ENCODE results near the gene RTL10.
"Not testable (repeated sequence)": the region's sequence is repeated elsewhere in the genome, so short reads cannot be mapped to it uniquely, and the experiment has no call there.

Gene RTL10

DNA sequence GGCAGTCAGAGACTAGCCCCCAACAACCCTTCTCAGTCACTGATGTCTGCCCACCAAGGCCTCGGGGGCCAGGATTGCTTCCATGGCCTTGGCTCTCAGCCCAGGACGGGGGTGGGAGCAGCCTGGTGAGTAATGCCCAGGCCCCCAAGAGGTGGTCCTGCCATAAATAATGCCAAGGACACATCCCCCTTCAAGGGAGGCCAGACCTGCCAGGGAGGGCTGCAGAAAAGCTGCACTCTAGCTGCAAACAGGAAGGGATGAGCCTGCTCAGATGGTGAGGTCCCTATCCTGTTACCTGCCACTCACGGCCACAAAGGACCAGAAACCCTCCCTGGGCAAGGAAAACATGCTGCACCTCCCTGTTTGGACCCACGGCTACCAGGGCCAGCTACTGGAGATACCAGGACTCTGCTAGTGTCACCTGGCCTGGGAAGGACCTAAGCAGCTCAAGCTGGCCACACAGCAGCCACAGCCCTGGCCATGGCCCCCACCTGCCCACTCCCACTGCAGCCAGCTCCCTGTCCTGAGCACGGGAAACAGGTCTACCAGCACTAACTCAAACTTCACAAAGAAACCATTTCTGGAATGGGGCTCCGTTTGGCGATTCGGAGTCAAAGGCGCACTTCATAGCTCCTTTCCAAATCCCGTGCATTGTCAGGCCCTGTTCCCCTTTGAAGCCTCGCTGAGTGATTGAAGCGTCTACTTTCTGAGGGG is 12.1 kb downstream of the RTL10 start:
- no peak for DNase-seq

- no peak for DNase-seq
These were observed 12.9 kb downstream of the RTL10 start for GRCh38 chr22:19841641-19842392.

GRCh38 chr22:19840955-19841640 is 13.6 kb downstream of the RTL10 start:
- no peak for DNase-seq

- DNase-seq, result no peak
These were observed 14.6 kb downstream of the RTL10 start for GRCh38 chr22:19840059-19840458.

DNA sequence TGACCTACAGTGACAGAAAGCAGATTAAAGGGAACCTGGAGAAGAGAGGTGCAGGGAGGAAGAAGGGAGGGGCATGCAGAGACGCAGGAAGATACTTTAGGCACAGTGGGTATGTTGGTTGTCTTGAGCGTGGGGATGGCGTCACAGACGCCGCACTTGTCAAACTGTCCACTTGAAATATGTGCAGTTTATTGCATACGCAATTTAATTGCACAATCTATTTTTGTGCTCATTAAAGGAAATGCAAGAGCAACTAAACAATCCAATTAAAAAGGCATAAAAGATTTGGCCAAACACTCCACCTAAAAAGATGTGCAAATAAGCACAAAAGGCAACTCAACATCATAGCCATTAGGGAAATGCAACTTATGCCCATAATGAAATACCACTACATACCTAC is 16.8 kb downstream of the RTL10 start:
- DNase-seq, result no peak

GRCh38 chr22:19836512-19836911 is 18.2 kb downstream of the RTL10 start:
- no peak for DNase-seq

DNA sequence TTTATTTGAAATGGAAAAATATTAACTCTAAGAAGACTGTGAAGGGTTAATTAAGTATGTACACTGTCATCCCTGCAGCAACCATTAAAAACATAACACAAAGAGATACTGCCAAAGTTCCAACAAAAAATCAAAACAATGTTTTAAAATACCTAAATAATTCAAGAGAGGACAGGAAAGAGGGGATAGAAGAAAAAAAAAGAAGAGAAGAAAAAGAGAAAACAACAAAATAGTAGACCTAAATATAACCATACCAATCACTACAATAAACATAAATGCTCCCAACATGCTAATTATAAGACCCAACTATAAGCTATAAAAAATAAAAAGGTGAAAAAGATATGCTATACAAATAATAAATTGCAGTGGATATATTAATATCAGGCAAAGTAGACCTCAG is 20.1 kb downstream of the RTL10 start:
- no peak for DNase-seq

DNA sequence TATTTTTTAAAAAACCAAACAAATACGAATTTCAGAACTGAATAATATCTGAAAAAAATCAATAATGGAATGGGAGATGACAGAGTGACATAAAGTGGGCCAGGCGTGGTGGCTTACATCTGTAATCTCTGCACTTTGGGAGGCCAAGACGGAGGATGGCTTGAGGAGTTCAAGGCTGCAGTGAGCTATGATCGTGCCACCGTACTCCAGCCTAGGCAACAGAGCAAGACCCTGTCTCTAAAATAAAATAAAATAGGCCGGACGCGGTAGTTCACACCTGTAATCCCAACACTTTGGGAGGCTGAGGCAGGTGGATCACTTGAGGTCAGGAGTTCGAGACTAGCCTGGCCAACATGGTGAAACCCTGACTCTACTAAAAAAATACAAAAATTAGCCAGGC is 21.3 kb downstream of the RTL10 start:
- DNase-seq, result not testable (repeated sequence)

- no peak for DNase-seq
These were observed 22.1 kb downstream of the RTL10 start for GRCh38 chr22:19832476-19833108.

GRCh38 chr22:19831979-19832378 is 22.7 kb downstream of the RTL10 start:
- DNase-seq, result not testable (repeated sequence)

DNA sequence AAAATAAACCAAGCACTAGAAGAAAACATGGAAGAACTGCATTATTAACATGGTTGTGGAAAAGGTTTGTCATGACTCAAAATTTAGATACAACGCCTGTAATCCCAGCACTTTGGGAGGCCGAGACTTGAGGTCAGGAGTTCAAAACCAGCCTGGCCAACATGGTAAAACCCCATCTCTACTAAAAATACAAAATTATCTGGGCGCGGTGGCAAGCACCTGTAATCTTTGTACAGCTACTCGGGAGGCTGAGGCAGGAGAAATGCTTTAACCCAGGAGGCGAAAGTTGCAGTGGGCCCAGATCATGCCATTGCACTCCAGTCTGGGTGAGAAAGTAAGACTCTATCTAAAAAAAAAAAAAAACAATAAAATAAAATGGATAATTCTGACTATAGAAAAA is 23.7 kb downstream of the RTL10 start:
- DNase-seq, result no peak

DNA sequence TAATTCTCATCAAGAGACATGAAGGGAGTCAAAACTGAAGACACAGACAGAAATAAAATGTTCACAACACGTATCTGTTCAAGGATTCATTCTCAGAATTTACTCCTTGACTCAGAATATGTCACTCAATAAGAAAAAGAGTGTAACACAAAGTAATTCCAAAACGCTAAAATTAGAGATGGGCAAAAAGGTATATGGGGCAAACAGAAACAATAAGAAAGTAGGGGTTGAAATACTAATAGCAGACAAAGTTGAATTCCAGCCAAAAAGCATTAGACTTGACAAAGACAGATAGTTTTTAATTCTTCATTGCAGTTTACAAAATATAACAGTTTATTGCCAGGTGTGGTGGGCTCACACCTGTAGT is 26.7 kb downstream of the RTL10 start:
- DNase-seq, result no peak

- DNase-seq, result no peak
These were observed 27.2 kb downstream of the RTL10 start for GRCh38 chr22:19827341-19828034.

- no peak for DNase-seq
These were observed 28.1 kb downstream of the RTL10 start for GRCh38 chr22:19826619-19826950.

DNA sequence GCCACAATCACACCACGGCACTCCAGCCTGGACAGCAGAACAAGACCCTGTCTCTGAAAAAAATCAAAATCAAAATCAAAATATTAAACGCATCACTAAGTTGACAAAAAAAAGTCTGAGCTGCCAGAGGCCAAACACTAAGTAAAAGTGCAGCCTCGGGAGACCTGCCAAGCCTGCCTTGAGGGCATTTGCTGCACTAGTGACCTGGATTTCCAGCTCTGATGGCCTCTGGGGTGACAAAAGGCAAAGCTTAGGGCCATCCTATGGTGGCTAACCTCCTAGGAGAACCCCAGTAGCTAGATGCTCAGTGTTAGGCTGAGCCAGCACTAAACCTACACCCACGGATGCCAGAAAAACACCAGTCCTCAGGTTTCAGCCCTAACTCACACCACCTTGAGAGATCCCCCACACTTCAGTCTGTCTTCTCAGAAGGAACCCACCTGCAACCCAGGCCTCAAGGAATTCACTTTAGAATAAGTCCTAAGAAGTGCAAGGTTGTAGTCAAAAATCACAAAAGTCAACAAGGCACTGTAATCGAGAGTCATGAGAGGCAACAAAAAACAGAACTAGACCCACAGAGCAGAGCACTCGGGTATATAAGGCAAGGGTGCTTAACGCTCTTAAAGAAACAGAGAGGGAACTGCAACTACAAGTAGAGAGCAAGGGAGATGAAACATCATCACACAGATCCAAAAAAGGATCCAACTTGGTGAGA is 28.6 kb downstream of the RTL10 start:
- no peak for DNase-seq

DNA sequence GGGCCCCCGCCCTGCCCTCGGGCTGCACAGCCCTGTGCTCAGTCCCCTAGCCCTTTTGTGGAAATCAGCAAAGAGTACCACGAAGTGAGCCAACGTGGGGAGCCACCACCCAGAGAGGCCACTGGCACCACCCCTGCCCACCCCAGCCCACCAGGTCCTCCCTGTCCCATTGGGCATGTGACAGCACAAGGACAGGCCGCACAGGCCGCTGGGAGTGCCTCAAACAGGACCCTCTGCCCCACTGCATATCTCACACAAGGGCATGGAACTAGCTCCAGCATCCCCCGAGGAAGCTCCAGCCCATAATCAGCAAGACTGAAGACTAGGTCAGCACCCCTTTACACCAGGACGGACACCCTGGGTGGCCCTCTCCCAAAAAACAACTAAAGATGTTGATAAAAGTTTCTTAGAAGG is 29.7 kb downstream of the RTL10 start:
- DNase-seq, result no peak

- no peak for DNase-seq
These were observed 30.3 kb downstream of the RTL10 start for GRCh38 chr22:19824212-19824925.

DNA sequence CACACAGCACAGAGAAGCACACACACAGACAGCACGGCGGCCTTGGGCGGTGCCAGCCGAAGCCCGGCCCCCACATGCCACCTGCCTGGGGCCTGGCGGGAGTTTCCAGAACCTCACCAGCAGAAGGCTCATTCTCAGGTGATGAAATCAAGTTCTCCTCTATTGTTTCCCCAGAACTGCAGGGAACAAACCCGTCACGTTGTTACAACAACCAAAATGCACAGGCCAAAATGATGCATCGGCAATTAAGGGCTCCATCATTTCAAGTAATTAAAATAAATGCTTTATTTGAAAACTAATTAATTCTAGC is 30.8 kb downstream of the RTL10 start:
- DNase-seq, result no peak

GRCh38 chr22:19823191-19823901 is 31.3 kb downstream of the RTL10 start:
- no peak for DNase-seq

DNA sequence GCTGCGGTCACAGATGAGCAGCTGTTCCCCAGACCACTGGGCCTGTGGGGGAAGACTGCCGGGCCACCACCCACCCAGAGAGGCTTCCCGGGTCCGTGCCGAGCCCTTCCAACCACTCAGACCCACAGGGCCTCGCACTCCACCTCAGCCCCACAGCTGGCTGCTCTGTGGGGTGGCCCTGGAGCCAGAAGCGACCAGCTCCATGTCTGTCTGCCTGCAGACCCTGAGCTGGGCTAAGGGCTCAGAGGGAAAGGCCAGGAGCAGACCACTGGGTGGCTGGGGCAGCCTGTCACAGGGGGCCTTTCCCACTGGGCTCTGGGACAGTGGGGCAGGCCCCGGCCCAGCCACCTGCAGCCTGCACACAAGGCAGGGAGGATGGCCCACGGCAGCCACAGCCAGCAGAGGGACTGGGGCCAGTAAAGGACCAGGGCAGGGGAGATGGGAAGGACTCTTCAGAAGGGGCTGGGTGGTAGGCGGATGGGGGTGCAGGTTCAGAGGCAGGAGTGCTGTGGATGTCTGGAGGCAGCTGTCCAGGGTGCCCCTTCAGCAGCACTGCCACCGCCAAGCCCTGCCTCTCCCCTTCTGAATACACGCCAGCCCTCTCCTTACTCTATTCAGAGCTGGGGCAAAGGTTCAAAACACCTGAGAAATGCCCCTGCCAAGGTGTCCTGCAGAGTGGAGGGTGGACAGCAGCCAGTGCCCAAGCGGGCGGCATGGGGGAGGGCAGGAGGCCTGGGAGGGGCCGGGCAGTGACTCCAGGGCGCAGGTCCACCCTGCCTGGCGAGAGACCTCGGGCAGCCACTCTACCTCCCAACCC is 32.2 kb downstream of the RTL10 start:
- no peak for DNase-seq

Measured in NCI-H2227 treated with DMSO at 0.1 percent for 48 hours (cell line).